ENCODE data around the gene EHD4. TPM values are rescaled to one million over a fixed set of nuclear protein-coding genes. Genes with fewer than 3 reads are reported as not detected.

The EHD4 gene
- total RNA-seq, 2 donors from 2014 or later = 42.7 to 44.3 TPM

DNA sequence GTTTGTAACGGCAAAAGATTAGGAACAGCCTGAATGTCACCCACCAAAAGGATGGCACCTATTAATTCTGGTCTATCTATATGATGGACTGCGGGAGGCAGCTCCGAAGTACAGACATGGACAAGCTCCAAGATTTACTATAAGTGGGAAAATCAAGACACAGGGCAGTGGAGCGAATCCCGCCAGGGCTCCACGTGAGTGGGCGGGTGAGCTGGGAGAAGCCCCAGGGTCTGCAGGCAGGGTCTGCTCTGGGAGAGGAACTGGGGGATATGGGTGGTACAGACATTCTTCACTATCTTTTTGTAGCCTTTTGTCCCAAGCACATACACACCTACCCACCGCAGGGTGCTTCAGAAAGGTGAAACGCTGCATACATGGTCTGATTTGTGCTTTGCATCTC lies 40.3 kb downstream of the EHD4 start:
- intact Hi-C loops (cut with DNase I, micrococcal nuclease) = no loop called here
- DNase-seq = no peak
- ATAC-seq = no peak

GRCh38 chr15:41930867-41931222 lies 41.5 kb downstream of the EHD4 start:
- ATAC-seq (no peak), DNase-seq (no peak)
- intact Hi-C loops (cut with DNase I, micrococcal nuclease) = no loop called here

DNA sequence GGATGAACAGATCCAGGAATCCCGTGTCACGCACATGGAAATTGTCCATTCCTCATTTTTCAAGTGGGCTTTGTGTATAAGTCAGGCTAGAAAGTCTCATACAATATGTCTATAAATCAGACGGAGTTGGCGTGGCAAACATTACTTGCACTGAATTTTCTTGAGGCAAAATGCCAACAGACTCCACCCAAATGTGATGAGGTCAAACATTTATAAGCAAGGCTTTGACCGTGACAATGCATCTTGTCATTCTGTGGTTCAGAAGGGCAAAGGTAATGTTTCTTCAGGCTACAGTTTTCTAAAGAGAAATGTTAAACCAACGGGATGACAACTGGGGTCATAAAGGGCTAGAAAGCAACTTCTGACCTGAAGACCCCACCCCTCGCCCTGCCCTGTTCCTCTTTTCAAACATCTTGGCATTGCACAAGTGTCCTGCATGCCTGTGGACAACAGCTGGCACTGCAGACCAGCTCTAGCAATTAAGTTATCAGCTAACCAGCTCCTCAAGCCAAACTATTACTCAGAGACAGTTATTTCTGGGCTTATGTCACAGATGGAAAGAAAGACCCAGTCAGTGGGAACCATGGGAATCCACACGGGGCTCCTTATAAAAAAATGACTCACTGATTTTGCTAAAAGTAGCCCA lies 42.0 kb downstream of the EHD4 start:
- DNase-seq (peak; percentile 66 to 79), ATAC-seq (peak; percentile 58)

GRCh38 chr15:41928637-41929620 lies 43.4 kb downstream of the EHD4 start:
- intact Hi-C loops (cut with DNase I, micrococcal nuclease) = no loop called here
- DNase-seq (peak in 1 of 2 donors; percentile 47), ATAC-seq (no peak)

More for the DNA sequence above, 42.0 kb downstream of the EHD4 start:
- intact Hi-C loops (cut with DNase I, micrococcal nuclease) = no loop called here

DNA sequence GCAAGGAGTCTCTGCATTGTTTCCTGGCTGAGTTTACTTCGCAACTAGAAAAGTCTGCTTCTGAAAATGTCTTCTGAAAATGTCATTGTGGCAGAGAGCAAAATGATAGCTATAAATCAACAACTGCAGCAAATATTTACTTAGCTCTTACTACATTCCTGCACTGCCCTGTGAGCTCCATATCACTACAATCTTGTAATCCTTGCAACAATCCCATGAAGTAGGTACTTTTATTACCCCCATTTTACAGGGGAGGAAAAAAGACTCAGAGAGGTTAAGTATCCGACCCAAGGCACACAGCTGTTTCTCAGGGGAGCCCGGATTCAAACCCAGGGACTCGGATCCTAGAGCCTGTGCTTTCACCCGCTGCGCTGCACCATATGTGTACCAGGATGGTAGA lies 44.3 kb downstream of the EHD4 start:
- intact Hi-C loops (cut with DNase I, micrococcal nuclease) = no loop called here
- ATAC-seq (peak; percentile 66), DNase-seq (no peak)

GRCh38 chr15:41927536-41927935 lies 44.8 kb downstream of the EHD4 start:
- no peak for ATAC-seq
- intact Hi-C loops (cut with DNase I, micrococcal nuclease) = no loop called here
- DNase-seq = no peak

DNA sequence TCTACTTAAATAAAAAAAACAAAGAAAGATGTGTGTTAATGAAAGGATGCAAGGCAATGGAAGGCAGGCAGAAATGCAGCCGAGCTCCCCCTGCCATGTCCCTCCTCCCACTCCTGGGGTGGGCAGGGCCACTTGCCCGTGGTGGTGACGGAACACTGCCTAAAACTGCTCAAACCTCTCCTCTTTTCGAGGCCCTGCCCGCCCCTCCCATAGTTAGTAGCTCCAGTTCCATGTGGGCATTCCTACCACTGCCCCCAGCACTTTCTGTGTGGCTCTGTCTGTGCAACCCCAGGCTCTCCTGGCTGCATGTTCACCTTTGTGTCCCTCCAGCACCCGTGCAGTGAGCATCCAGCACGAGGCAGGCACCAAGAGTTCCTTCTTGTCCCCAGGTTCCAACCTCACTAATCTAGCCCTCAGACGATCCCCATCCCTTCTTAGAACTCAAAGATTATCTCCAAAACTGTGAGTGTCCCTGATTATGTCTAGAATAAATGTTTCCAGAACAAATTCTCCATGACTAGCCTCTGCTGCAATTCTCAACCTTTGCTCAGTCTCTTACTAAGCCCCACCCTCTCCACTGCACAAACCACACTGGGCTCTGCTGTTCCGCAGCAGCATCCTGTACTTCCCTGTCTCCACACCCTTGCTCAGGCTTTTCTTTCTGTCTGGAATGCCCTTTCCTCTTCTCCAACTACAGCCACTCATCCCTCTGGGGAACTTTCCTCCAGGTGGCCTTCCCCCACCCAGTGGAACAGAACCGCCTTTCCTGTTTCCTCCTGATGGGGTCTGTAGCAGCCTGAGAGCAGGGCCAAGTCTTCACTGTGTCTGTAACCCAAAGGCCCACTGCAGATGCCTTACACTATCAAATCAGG lies 45.9 kb downstream of the EHD4 start:
- DNase-seq = peak; percentile 54 to 80
- peak; percentile 75 for ATAC-seq
- intact Hi-C loops (cut with DNase I, micrococcal nuclease) = no loop called here

GRCh38 chr15:41925086-41925608 lies 47.2 kb downstream of the EHD4 start:
- intact Hi-C loops (cut with DNase I, micrococcal nuclease) = no loop called here
- DNase-seq (no peak), ATAC-seq (no peak)

- no peak for DNase-seq
- no peak for ATAC-seq
- intact Hi-C loops (cut with DNase I, micrococcal nuclease) = no loop called here
Measured at GRCh38 chr15:41923401-41923997, 48.9 kb downstream of the EHD4 start.

DNA sequence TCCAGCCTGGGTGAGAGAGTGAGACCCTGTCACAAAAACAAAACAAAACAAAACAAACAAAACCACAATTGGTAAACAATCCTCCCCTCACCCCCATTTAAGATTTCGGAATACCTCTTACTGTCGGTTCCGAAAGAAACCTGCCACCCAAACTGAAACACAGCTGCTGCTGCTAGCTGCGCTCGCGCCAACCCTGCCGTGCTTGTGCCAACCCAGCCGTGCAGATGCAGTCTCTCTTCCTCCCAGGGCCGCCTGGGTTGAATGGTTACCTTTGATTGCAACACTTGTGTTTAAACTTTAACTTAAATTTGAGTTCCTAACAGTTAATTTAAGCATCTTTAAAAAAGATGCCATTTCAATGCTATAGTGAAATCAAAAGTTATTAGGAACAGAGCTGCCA lies 50.0 kb downstream of the EHD4 start:
- DNase-seq (no peak), ATAC-seq (no peak)
- intact Hi-C loops (cut with DNase I, micrococcal nuclease) = no loop called here

- ATAC-seq (peak; percentile 20), DNase-seq (no peak)
- intact Hi-C loops (cut with DNase I, micrococcal nuclease) = no loop called here
Measured at GRCh38 chr15:41921639-41922038, 50.7 kb downstream of the EHD4 start.

DNA sequence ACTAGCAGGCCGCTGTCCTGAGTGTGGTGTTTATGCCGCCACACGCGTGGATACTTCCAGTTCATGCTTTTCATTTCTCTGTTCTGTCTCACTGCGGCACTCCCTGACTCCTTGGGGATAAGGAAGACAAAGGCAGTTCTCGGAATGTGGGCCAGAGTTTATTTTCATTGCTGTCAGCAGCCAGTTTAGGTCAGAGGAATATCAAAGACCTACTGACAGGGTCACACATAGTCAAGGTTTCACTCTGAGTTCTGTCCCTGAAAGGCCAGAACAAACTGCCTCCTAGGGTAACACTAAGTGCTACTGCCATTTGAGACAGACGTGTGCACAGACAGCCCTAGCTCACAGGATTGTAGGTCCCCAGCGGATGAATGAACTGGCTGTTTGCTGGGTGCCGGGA lies 51.2 kb downstream of the EHD4 start:
- DNase-seq = no peak
- ATAC-seq = no peak
- intact Hi-C loops (cut with DNase I, micrococcal nuclease) = no loop called here

DNA sequence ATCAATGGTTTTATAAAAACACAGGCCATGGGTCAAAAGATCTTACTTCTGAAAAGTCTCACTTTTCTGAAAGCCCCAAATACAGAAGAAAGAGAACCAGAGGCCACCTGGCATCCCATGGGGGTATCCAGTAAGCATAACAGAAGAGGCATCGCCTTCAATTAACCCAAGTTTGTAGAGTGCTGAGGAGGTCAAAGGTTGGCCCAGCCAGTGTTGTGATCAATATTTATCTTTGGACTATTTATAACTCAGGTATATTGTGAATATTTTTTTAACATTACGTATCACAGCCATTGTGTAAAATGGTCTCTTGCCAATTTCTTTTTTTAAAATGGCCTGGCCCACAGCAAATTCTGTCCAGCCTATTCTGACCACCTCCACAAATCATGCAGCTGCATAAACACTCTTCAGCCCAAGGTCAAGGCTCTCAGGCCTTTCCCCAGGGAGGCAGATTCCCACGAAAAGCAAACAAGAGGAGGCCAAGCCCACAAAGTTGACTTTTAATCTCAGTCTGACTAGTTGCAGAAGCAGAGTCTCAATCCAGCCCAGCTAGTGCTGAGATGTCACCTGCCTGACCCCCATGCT lies 52.3 kb downstream of the EHD4 start:
- peak; percentile 48 for ATAC-seq
- DNase-seq = no peak
- intact Hi-C loops (cut with DNase I, micrococcal nuclease) = no loop called here

DNA sequence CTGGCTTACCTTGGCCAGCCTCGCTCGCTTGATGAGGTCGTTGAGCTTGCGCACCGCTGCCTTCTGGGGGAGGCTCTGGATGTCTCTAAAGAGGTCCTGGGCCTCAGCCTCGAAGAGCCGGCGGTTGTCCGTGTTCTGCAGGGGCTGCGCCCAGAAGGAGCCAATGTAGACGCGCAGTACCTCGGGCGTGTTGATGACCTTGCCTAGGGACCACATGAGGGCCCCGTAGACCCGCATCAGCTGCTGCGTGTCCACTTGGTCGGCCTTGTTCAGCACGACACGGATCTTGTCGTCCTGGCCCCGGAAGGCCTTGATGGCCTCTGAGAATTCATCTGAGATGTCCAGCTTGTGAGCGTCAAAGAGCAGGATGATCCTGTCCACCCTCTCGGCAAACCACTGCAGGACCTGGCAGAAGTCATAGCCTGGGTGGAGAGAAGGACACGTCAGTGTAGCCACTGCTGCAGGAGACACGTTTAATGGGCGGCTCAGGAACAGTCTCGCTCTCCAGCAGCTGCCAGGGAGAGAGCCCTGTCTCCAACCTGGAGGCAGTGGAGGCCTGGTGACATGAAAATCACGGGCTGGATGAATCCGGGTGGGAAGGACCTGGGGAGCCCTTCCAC lies 53.0 kb downstream of the EHD4 start:
- no peak for ATAC-seq
- no peak for DNase-seq
- intact Hi-C loops (cut with DNase I, micrococcal nuclease) = no loop called here

DNA sequence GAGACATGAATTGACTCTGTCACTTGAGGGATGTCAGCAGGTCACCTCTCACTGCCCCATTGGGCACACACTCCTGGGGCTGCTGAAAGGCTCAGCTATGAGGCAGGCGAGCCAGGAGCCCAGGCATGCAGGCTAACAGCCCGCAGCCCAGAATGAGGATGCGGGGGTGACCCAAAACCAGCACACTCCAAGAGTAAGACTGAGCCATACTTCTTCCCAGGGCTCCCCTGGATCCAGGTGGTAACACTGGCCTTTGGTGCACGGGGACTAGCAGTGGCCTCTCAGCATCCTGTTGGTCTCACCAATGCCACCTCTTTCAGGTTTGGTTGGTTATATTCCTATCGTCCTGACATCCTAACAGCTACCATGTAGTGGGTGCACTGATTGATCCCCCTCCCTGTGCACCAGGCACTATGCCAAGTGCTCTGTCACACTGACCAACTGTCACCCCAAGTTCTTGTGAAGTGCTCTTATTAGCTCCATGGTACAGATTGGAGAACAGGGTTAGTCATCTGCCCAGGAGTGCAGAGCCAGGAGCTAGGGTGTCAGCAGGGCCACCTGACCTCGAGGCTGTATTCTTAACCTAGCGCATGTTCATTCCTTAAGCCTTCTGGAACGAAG lies 53.7 kb downstream of the EHD4 start:
- intact Hi-C loops (cut with DNase I, micrococcal nuclease) = no loop called here
- ATAC-seq (no peak), DNase-seq (no peak)

- intact Hi-C loops (cut with DNase I, micrococcal nuclease) = no loop called here
- ATAC-seq (peak; percentile 77), DNase-seq (no peak)
Measured at GRCh38 chr15:41917767-41918430, 54.5 kb downstream of the EHD4 start.
